Liver (tissue), 9 donors: Measurements from ENCODE around the gene DEXI. TPM values are rescaled to one million over a fixed set of nuclear protein-coding genes. Genes with fewer than 3 reads are reported as not detected.

Experiments
- DNase-seq: peaks from one replicate; pipeline ENCODE4 v3.0.0-alpha.2; 2017; ENCODE audit warnings: low spot score
- H3K27ac ChIP-seq, 2 donors: one replicate each; pipeline ENCODE4 v1.7.0; 2013; ENCODE audit warnings: inconsistent platforms in 2 of 2, low read length in 2 of 2, control low read depth in 1 of 2, low read depth in 1 of 2, mild to moderate bottlenecking in 1 of 2
- H3K27me3 ChIP-seq, 4 donors: one replicate each; pipeline versions ENCODE4 v1.6.1 to v1.7.0; 2013; ENCODE audit warnings: low read length in 3 of 4, inconsistent platforms in 1 of 4, mild to moderate bottlenecking in 1 of 4, moderate library complexity in 1 of 4; ENCODE audit not compliant: control insufficient read depth in 4 of 4, insufficient read depth in 4 of 4
- H3K36me3 ChIP-seq, 4 donors: one replicate each; pipeline versions ENCODE4 v1.6.1 to v1.7.0; 2013; ENCODE audit warnings: low read length in 3 of 4, mild to moderate bottlenecking in 3 of 4, low read depth in 1 of 4, moderate library complexity in 1 of 4; ENCODE audit not compliant: control insufficient read depth in 4 of 4, insufficient read depth in 3 of 4
- H3K4me1 ChIP-seq, 4 donors: one replicate each; pipeline versions ENCODE4 v1.6.1 to v1.7.0; 2013; ENCODE audit warnings: low read length in 3 of 4, mild to moderate bottlenecking in 3 of 4, moderate library complexity in 1 of 4; ENCODE audit not compliant: control insufficient read depth in 4 of 4, insufficient read depth in 4 of 4
- H3K4me3 ChIP-seq, 3 donors: one replicate each; pipeline versions ENCODE4 v1.6.1 to v1.7.0; 2013; ENCODE audit warnings: low read length in 3 of 3, control low read depth in 1 of 3, low read depth in 1 of 3, mild to moderate bottlenecking in 1 of 3
- H3K9ac ChIP-seq, 2 donors: one replicate each; pipeline ENCODE4 v1.7.0; 2013; ENCODE audit warnings: low read length in 2 of 2, mild to moderate bottlenecking in 2 of 2, moderate library complexity in 2 of 2, control low read depth in 1 of 2, low read depth in 1 of 2
- H3K9me3 ChIP-seq, 4 donors: one replicate each; pipeline versions ENCODE4 v1.6.1 to v1.7.0; 2013; ENCODE audit warnings: low read length in 3 of 4; ENCODE audit not compliant: control insufficient read depth in 4 of 4
- ATF3 ChIP-seq: IDR thresholded peaks from 2 replicates; pipeline ENCODE4 v1.6.1; 2016; ENCODE audit warnings: antibody characterized with exemption
- CTCF ChIP-seq: fragments of 150-350 bp; IDR thresholded peaks from 2 replicates; pipeline ENCODE4 v1.5.1; 2017; ENCODE audit warnings: improper control_type of control experiment, low read depth, low read length; ENCODE audit not compliant: missing input control
- EGR1 ChIP-seq, 2 donors: IDR thresholded peaks; 2 replicates each; pipeline ENCODE4 v1.6.1; 2016 to 2018; ENCODE audit warnings: antibody characterized with exemption in 2 of 2, low read depth in 2 of 2
- FOXA1 ChIP-seq: IDR thresholded peaks from 2 replicates; pipeline ENCODE4 v1.6.1; 2016; ENCODE audit warnings: antibody characterized with exemption
- FOXA2 ChIP-seq: IDR thresholded peaks from 2 replicates; pipeline ENCODE4 v1.6.1; 2016; ENCODE audit warnings: antibody characterized with exemption
- GABPA ChIP-seq, 2 donors: IDR thresholded peaks in 1 of 2; conservative IDR thresholded peaks in 1 of 2; 2 replicates each; pipeline ENCODE4 v1.6.1; 2016; ENCODE audit warnings: antibody characterized with exemption in 2 of 2, mild to moderate bottlenecking in 1 of 2, moderate library complexity in 1 of 2
- HNF4A ChIP-seq, 2 donors: conservative IDR thresholded peaks; 2 replicates each; pipeline ENCODE4 v1.6.1; 2016; ENCODE audit warnings: antibody characterized with exemption in 2 of 2, mild to moderate bottlenecking in 2 of 2
- JUND ChIP-seq, 2 donors: IDR thresholded peaks; 2 replicates each; pipeline ENCODE4 v1.6.1; 2016; ENCODE audit warnings: antibody characterized with exemption in 2 of 2
- MAX ChIP-seq: IDR thresholded peaks from 2 replicates; pipeline ENCODE4 v1.6.1; 2016; ENCODE audit warnings: antibody characterized with exemption
- RAD21 ChIP-seq, 2 donors: IDR thresholded peaks; 2 replicates each; pipeline ENCODE4 v1.6.1; 2016; ENCODE audit warnings: antibody characterized with exemption in 2 of 2, mild to moderate bottlenecking in 2 of 2
- REST ChIP-seq: IDR thresholded peaks from 2 replicates; pipeline ENCODE4 v1.6.1; 2016; ENCODE audit warnings: antibody characterized with exemption, mild to moderate bottlenecking
- RXRA ChIP-seq, 2 donors: IDR thresholded peaks; 2 replicates each; pipeline ENCODE4 v1.6.1; 2017 to 2018; ENCODE audit warnings: antibody characterized with exemption in 2 of 2, mild to moderate bottlenecking in 1 of 2
- SP1 ChIP-seq: IDR thresholded peaks from 2 replicates; pipeline ENCODE4 v1.6.1; 2018; ENCODE audit warnings: antibody characterized with exemption, mild to moderate bottlenecking
- TAF1 ChIP-seq: conservative IDR thresholded peaks from 2 replicates; pipeline ENCODE4 v1.6.1; 2016; ENCODE audit warnings: antibody characterized with exemption, mild to moderate bottlenecking
- YY1 ChIP-seq: IDR thresholded peaks from 2 replicates; pipeline ENCODE4 v1.6.1; 2016; ENCODE audit warnings: antibody characterized with exemption, mild to moderate bottlenecking
- ZBTB33 ChIP-seq: IDR thresholded peaks from 2 replicates; pipeline ENCODE4 v1.6.1; 2016; ENCODE audit warnings: antibody characterized with exemption
- WGBS: extraction: QIAGEN DNeasy Blood & Tissue Kit; methylation state at CpG from one replicate; pipeline ENCODE4 v1.1.7; 2013; 5-methylcytosine and 5-hydroxymethylcytosine counted together
- polyA plus RNA-seq, 2 donors: library from polyadenylated mRNA; stranded (reverse) in 1 of 2; unstranded in 1 of 2; fragments of 200-250 nt in 1 of 2; fragments of >200 nt in 1 of 2; fragmentation: Nextera tagmentation in 1 of 2; extraction: Ambion mirVana in 1 of 2; gene quantifications; one replicate each; pipeline versions ENCODE4 v1.2.1 to v1.2.3, GENCODE V29; 2013 to 2015
- total RNA-seq, 2 donors: library from RNA; depleted of rRNA; stranded (reverse); fragments of >200 nt; gene quantifications; one replicate each; pipeline ENCODE4 v1.2.3, GENCODE V29; 2014
- donor health status: healthy.
- donor health status: healthy.
- donor health status: healthy.
- donor health status: healthy.
- donor health status: healthy.

The DEXI gene
- total and polyA plus RNA-seq, 4 donors: 13.6 to 69.9 (median 41.8) TPM

GRCh38 chr16:10984509-10984908 lies 42.2 kb upstream of the DEXI start:
- peaks cover 0 to 11% (median 4%) of the 10 kb centered on the region in 4 donors for H3K4me1 ChIP-seq
- TF ChIP-seq FOXA2: no peak
- TF ChIP-seq RXRA (IDR thresholded peaks at IDR 0.05): no peak
- no peak for TF ChIP-seq FOXA1
- TF ChIP-seq GABPA (IDR thresholded peaks at IDR 0.05 in 1 of 2, conservative IDR thresholded peaks at IDR 0.05 in 1 of 2): no peak
- TF ChIP-seq MAX: no peak
- no peak for TF ChIP-seq TAF1
- no peak for TF ChIP-seq EGR1 (IDR thresholded peaks at IDR 0.05; ENCODE audit: low read depth in 2 of 2)
- no peak for TF ChIP-seq CTCF
- TF ChIP-seq REST: no peak
- no peak for TF ChIP-seq SP1
- TF ChIP-seq JUND (IDR thresholded peaks at IDR 0.05): no peak
- no peak for TF ChIP-seq ATF3
- TF ChIP-seq ZBTB33: no peak
- no peak for TF ChIP-seq RAD21 (IDR thresholded peaks at IDR 0.05)
- TF ChIP-seq YY1: no peak
- 95% methylated on average over 6 of the region's 6 CpGs for WGBS
- DNase-seq: no peak
- no peak overlapping the region for H3K4me3 ChIP-seq
- H3K36me3 ChIP-seq: peaks cover 0 to 10% (median 6%) of the 10 kb centered on the region in 4 donors
- no peak overlapping the region for H3K9ac ChIP-seq
- H3K9me3 ChIP-seq: no peaks in the 10 kb centered on the region
- no peak overlapping the region for H3K27ac ChIP-seq
- no peaks in the 10 kb centered on the region for H3K27me3 ChIP-seq

GRCh38 chr16:10983159-10983558 lies 40.9 kb upstream of the DEXI start:
- Histone ChIP-seq H3K9ac (no peak overlapping the region), H3K4me1 (peaks cover 0 to 11% (median 4%) of the 10 kb centered on the region in 4 donors), H3K27me3 (no peaks in the 10 kb centered on the region), H3K36me3 (peaks cover under 1 to 7% (median 5%) of the 10 kb centered on the region in 4 donors), H3K9me3 (no peaks in the 10 kb centered on the region), H3K4me3 (no peak overlapping the region), H3K27ac (no peak overlapping the region)
- WGBS: 90% methylated on average over 8 of the region's 8 CpGs
- TF ChIP-seq YY1 (no peak), RXRA (IDR thresholded peaks at IDR 0.05) (no peak), HNF4A (conservative IDR thresholded peaks at IDR 0.05) (no peak), FOXA1 (no peak)
- no peak for DNase-seq
